CD4-positive, alpha-beta T cell (primary cell): Measurements from ENCODE around the gene TULP3. TPM values are rescaled to one million over a fixed set of nuclear protein-coding genes. Genes with fewer than 3 reads are reported as not detected.

Source experiments
- ATAC-seq: fragments of 200-7000 bp; cut with Tn5 transposase; one replicate; pipeline ENCODE4 v1.10.0; 2022; ENCODE audit warnings: mild to moderate bottlenecking; ENCODE audit not compliant: poor library complexity
- CTCF ChIA-PET: fragments of 350-600 bp; sonication (Branson Sonifier 250); formaldehyde crosslinking; loops from one replicate; lab custom pipeline; 2021; ENCODE audit warnings: antibody characterized with exemption, inconsistent platforms; lab: Charles Lee
- POLR2A ChIA-PET: fragments of 350-600 bp; sonication (Branson Sonifier 250); formaldehyde crosslinking; loops from one replicate; lab custom pipeline; 2021; ENCODE audit warnings: antibody characterized with exemption, inconsistent platforms; lab: Charles Lee
- DNase-seq, 14 experiments: peaks; one replicate each; pipeline ENCODE4 v3.0.0-alpha.2; 2013 to 2020; ENCODE audit warnings: mixed read lengths in 2 of 14
- H3K27ac ChIP-seq, 2 donors: one replicate each; pipeline versions ENCODE4 v1.5.1 to v1.7.0; 2013; ENCODE audit warnings: low read length in 2 of 2, low read depth in 1 of 2, mild to moderate bottlenecking in 1 of 2
- H3K27me3 ChIP-seq, 2 experiments: 1 replicate in 1 of 2; 2 replicates in 1 of 2; pipeline versions ENCODE4 v1.6.1 to v1.7.0; 2013; ENCODE audit warnings: low read length in 2 of 2, control low read depth in 1 of 2, mild to moderate bottlenecking in 1 of 2, moderate library complexity in 1 of 2; ENCODE audit not compliant: insufficient read depth in 2 of 2, control insufficient read depth in 1 of 2
- H3K36me3 ChIP-seq: one replicate; pipeline ENCODE4 v1.6.1; 2013; ENCODE audit warnings: low read length, control low read depth; ENCODE audit not compliant: insufficient read depth
- H3K4me1 ChIP-seq: one replicate; pipeline ENCODE4 v1.6.1; 2013; ENCODE audit warnings: low read length, control low read depth; ENCODE audit not compliant: insufficient read depth
- H3K4me3 ChIP-seq: one replicate; pipeline ENCODE4 v1.5.1; 2013; ENCODE audit warnings: mild to moderate bottlenecking, low read length, moderate library complexity
- H3K9me3 ChIP-seq, 2 experiments: 1 replicate in 1 of 2; 2 replicates in 1 of 2; pipeline versions ENCODE4 v1.6.1 to v1.7.0; 2013; ENCODE audit warnings: low read length in 2 of 2, mild to moderate bottlenecking in 2 of 2, control low read depth in 1 of 2, moderate library complexity in 1 of 2; ENCODE audit not compliant: control insufficient read depth in 1 of 2, insufficient read depth in 1 of 2
- H3K27ac Mint-ChIP-seq: one replicate; pipeline ENCODE4 v1.8.0; 2020; ENCODE audit warnings: mixed read lengths
- H3K27me3 Mint-ChIP-seq: one replicate; pipeline ENCODE4 v1.8.0; 2021; ENCODE audit warnings: mixed read lengths
- H3K36me3 Mint-ChIP-seq: one replicate; pipeline ENCODE4 v1.8.0; 2021; ENCODE audit warnings: low read depth, mixed read lengths
- H3K4me1 Mint-ChIP-seq: one replicate; pipeline ENCODE4 v1.8.0; 2021; ENCODE audit warnings: low read depth, mixed read lengths
- H3K4me3 Mint-ChIP-seq: one replicate; pipeline ENCODE4 v1.8.0; 2020; ENCODE audit warnings: mild to moderate bottlenecking, mixed read lengths
- H3K9me3 Mint-ChIP-seq: one replicate; pipeline ENCODE4 v1.8.0; 2020; ENCODE audit warnings: mixed read lengths
- intact Hi-C, 2 experiments: fragments of 100-400 bp; cut with DNase I in 1 of 2; cut with micrococcal nuclease in 1 of 2; formaldehyde crosslinking; loops; one replicate each; pipeline versions ENCODE4 v1.15.1 to v1.9.0; 2023 to 2025; cut with DNase I, micrococcal nuclease
- total RNA-seq, 174 experiments: library from RNA in 2 of 174; stranded (reverse) in 2 of 174; gene quantifications; one replicate each; pipeline ENCODE4 v1.2.3 and lab custom pipeline; 2021 to 2026
- TF ChIP-seq, protein P1 (sequence below): fragments of 200-600 bp; IDR thresholded peaks from one replicate; pipeline ENCODE4 v1.8.0; 2022; ENCODE audit warnings: antibody characterized with exemption, mild to moderate bottlenecking

TULP3 gene
- total RNA-seq, 2 experiments from 2014 or later, result 4.2 to 5.5 TPM

DNA sequence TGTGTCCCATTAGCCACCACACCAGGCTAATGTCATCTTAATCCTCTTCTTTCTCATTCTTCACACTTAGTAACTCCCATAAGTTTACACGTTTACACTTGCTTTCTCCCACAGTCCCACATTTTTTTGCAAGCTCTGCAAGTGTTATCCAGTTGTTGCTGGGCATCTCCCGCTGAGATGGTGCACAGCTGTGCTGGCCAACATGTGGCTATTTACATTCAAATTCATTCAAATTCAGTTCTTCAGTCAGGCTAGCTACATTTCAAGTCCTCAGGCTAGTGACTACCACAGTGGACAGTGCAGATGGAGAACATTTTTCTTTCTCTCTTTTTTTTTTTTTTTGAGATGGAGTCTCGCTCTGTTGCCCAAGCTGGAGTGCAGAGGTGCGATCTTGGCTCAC, 58.7 kb downstream of the TULP3 start:
- H3K27me3 ChIP-seq, result peaks cover 0 to 4% of the 10 kb centered on the region in 2 experiments
- Mint-ChIP-seq H3K4me1 (no peaks in the 10 kb centered on the region), H3K4me3 (no peak overlapping the region), H3K27me3 (peaks cover 13% of the 10 kb centered on the region), H3K9me3 (no peaks in the 10 kb centered on the region), H3K27ac (no peak overlapping the region), H3K36me3 (no peaks in the 10 kb centered on the region)
- no peaks in the 10 kb centered on the region for H3K9me3 ChIP-seq
- H3K4me1 ChIP-seq, result peaks cover 3% of the 10 kb centered on the region
- DNase-seq (no peak), ATAC-seq (no peak)
- H3K36me3 ChIP-seq, result no peaks in the 10 kb centered on the region
- POLR2A ChIA-PET, result no interaction called here
- CTCF ChIA-PET, result interaction anchor here (0.5 to 0.6 kb wide), 2 partner anchors 17 to 1363 kb away, joined by 4 read pairs; no protein-coding TSS in a partner anchor
- no peak overlapping the region for H3K4me3 ChIP-seq
- intact Hi-C loops, result no loop called here
- H3K27ac ChIP-seq, result no peak overlapping the region
- TF ChIP-seq, protein P1, sequence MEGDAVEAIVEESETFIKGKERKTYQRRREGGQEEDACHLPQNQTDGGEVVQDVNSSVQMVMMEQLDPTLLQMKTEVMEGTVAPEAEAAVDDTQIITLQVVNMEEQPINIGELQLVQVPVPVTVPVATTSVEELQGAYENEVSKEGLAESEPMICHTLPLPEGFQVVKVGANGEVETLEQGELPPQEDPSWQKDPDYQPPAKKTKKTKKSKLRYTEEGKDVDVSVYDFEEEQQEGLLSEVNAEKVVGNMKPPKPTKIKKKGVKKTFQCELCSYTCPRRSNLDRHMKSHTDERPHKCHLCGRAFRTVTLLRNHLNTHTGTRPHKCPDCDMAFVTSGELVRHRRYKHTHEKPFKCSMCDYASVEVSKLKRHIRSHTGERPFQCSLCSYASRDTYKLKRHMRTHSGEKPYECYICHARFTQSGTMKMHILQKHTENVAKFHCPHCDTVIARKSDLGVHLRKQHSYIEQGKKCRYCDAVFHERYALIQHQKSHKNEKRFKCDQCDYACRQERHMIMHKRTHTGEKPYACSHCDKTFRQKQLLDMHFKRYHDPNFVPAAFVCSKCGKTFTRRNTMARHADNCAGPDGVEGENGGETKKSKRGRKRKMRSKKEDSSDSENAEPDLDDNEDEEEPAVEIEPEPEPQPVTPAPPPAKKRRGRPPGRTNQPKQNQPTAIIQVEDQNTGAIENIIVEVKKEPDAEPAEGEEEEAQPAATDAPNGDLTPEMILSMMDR, result no peak

DNA sequence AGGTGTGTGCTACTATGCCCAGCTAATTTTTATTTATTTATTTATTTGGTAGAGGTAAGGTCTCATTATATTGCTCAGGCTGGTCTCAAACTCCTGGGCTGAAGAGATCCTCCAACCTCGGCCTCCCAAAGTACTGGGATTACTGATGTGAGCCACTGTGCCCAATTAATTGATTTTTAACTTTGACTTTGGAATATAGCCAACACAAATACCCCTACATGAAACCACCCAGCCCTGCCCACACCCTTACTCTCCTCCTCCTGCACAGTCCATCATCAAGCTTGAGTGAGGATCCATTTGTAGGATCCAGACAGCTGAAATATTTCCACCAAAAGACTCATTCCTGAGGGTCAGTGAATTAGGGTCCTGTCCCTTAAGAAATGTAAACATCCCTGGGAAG, 65.2 kb downstream of the TULP3 start:
- intact Hi-C loops, result no loop called here

DNA sequence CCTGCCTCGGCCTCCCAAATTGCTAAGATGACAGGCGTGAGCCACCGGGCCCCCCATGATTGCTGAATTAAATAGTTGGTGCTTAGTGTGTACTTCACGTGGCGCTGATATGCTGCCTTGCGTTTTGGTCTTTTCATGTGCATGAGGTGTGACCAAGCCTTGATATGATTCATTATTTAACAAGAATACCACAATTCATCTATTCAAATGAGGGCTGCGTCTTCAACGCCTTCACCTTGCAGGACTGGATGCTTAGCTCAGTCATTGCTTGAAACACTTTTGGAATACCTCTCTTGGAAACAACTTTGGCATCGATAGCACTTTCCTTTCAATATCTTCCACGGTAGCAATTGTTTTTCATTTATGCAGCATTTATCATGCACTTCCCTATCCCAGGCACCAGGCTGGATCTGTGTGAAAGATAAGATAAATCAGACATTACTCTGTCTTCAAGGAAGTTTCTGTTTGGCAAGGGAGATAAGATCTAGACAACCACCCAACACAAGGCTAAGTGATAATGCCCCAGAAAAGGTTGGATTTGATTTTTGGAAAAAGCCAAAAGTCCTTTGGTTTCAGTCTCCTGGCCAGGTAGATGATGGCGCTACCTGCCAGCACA, 67.2 kb downstream of the TULP3 start:
- Histone ChIP-seq H3K27ac (no peak overlapping the region), H3K4me1 (peaks cover 10% of the 10 kb centered on the region), H3K27me3 (peaks cover 35 to 45% of the 10 kb centered on the region in 2 experiments), H3K36me3 (no peaks in the 10 kb centered on the region), H3K4me3 (no peak overlapping the region), H3K9me3 (peaks cover 0 to 4% of the 10 kb centered on the region in 2 experiments)
- H3K9me3 Mint-ChIP-seq, result no peaks in the 10 kb centered on the region
- no peak for DNase-seq
- intact Hi-C loops, result no loop called here
- peaks cover 16% of the 10 kb centered on the region for H3K4me1 Mint-ChIP-seq
- H3K36me3 Mint-ChIP-seq, result no peaks in the 10 kb centered on the region
- POLR2A ChIA-PET, result no interaction called here
- CTCF ChIA-PET, result no interaction called here
- peaks cover 50% of the 10 kb centered on the region for H3K27me3 Mint-ChIP-seq
- TF ChIP-seq, protein P1, result no peak
- no peak for ATAC-seq
- no peak overlapping the region for H3K27ac Mint-ChIP-seq
- no peak overlapping the region for H3K4me3 Mint-ChIP-seq

More for the DNA sequence above, 65.2 kb downstream of the TULP3 start:
- ChIA-PET POLR2A (no interaction called here), CTCF (no interaction called here)
- no peak overlapping the region for H3K4me3 Mint-ChIP-seq
- ATAC-seq, result no peak
- H3K27ac Mint-ChIP-seq, result no peak overlapping the region
- peaks cover 41% of the 10 kb centered on the region for H3K27me3 Mint-ChIP-seq
- H3K36me3 Mint-ChIP-seq, result no peaks in the 10 kb centered on the region
- peaks cover 29 to 31% of the 10 kb centered on the region in 2 experiments for H3K27me3 ChIP-seq
- no peak overlapping the region for H3K4me3 ChIP-seq
- DNase-seq, result no peak
- peaks cover 10% of the 10 kb centered on the region for H3K4me1 ChIP-seq
- H3K9me3 ChIP-seq, result peaks cover 0 to 4% of the 10 kb centered on the region in 2 experiments
- no peaks in the 10 kb centered on the region for H3K36me3 ChIP-seq
- H3K27ac ChIP-seq, result no peak overlapping the region
- peaks cover 13% of the 10 kb centered on the region for H3K4me1 Mint-ChIP-seq
- no peaks in the 10 kb centered on the region for H3K9me3 Mint-ChIP-seq
- TF ChIP-seq, protein P1, result no peak
